Astrocyte (in vitro differentiated cells and primary cell): ENCODE results near the gene UBAC2.

Experiments used
- EZH2 ChIP-seq: IDR thresholded peaks from 2 replicates; pipeline ENCODE4 v1.6.1; 2012; ENCODE audit warnings: mild to moderate bottlenecking, low read length, inconsistent platforms; ENCODE audit not compliant: insufficient read depth
- TF ChIP-seq, protein P1 (sequence below): IDR thresholded peaks from 2 replicates; pipeline ENCODE4 v1.5.1; 2011; ENCODE audit warnings: low read depth, mild to moderate bottlenecking, inconsistent platforms, low read length, moderate library complexity; ENCODE audit not compliant: insufficient read depth

DNA sequence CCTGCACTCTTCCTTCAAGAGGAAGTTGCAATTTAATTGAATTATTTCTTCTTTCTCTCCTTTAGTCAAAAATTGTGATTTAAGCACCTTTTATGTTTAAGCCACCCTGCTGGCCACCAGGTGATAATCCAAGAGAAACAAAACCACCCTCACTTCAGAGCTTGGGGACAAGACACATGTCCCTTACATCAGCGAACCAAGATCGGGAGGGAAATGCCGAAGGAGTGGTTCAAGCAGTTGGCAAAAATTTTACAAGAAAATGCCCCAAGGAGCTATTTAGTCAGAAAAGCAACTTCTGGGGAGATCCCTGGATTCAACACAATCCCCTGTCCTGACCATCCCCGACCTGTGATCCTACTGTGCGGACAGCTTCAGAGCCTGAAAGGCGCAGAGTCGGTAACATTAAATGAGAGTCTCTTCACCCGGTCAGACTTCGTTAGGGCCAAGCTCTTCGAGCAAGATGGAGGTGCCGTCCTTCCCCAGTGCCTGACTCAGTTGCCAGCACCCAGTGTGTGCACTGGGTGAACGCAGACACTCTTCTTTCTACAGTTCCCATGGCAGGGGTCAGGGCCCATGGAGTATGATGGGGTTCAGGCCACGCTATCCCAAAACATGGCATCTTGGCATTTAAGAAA is 222.0 kb downstream of the UBAC2 start:
- TF ChIP-seq, protein P1, sequence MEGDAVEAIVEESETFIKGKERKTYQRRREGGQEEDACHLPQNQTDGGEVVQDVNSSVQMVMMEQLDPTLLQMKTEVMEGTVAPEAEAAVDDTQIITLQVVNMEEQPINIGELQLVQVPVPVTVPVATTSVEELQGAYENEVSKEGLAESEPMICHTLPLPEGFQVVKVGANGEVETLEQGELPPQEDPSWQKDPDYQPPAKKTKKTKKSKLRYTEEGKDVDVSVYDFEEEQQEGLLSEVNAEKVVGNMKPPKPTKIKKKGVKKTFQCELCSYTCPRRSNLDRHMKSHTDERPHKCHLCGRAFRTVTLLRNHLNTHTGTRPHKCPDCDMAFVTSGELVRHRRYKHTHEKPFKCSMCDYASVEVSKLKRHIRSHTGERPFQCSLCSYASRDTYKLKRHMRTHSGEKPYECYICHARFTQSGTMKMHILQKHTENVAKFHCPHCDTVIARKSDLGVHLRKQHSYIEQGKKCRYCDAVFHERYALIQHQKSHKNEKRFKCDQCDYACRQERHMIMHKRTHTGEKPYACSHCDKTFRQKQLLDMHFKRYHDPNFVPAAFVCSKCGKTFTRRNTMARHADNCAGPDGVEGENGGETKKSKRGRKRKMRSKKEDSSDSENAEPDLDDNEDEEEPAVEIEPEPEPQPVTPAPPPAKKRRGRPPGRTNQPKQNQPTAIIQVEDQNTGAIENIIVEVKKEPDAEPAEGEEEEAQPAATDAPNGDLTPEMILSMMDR = no peak
- TF ChIP-seq EZH2 = no peak
